Activated CD8-positive, alpha-beta memory T cell treated with anti-CD3 and anti-CD28 coated beads for 36 hours (primary cell): Measurements from ENCODE around the gene LRP4. TPM values are rescaled to one million over a fixed set of nuclear protein-coding genes. Genes with fewer than 3 reads are reported as not detected.
"Not testable (repeated sequence)": the region's sequence is repeated elsewhere in the genome, so short reads cannot be mapped to it uniquely, and the experiment has no call there.

Source experiments
- CTCF ChIA-PET: fragments of 350-600 bp; sonication (Branson Sonifier 250); formaldehyde crosslinking; loops from one replicate; lab custom pipeline; 2021; ENCODE audit warnings: antibody characterized with exemption; lab: Charles Lee
- POLR2A ChIA-PET: fragments of 350-600 bp; sonication (Branson Sonifier 250); formaldehyde crosslinking; loops from one replicate; lab custom pipeline; 2021; ENCODE audit warnings: antibody characterized with exemption; lab: Charles Lee
- total RNA-seq, 2 experiments: library from RNA; stranded (reverse); gene quantifications; one replicate each; pipeline ENCODE4 v1.2.3, GENCODE V29; 2021

Gene LRP4
- total RNA-seq, 2 experiments from 2014 or later = 0.19 to 0.38 TPM

DNA sequence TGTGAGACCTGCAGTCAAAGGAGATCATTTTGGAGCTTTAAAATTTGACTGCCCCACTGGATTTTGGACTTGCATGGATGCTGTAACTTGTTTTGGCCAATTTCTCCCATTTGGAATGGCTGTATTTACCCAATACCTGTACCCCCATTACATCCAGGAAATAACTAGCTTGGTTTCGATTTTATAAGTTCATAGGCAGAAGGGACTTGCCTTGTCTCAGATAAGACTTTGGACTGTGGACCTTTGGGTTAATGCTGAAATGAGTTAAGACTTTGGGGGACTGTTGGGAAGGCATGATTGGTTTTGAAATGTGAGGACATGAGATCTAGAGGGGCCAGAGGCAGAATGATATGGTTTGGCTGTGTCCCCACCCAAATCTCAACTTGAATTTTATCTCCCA, 10.4 kb upstream of the LRP4 start:
- CTCF ChIA-PET = interaction anchor here (1.1 to 1.3 kb wide), 3 partner anchors 14 to 233 kb away, joined by 3 read pairs; no protein-coding TSS in a partner anchor
- POLR2A ChIA-PET = not testable (repeated sequence)

DNA sequence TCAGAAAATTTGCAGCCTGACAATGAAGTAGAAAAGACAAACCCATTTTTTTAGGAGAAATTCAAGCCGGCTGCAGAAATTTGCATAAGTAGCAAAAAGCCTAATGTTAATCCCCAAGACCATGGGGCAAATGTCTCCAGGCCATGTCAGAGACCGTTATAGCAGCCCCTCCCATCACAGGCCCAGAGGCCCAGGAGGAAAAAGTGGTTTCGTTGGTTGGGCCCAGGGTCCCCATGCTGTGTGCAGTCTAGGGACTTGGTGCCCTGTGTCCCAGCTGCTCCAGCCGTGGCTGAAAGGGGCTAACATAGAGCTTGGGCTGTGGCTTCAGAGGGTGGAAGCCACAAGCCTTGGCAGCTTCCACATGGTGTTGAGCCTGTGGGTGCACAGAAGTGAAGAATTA, 9.6 kb upstream of the LRP4 start:
- CTCF ChIA-PET, POLR2A ChIA-PET: not testable (repeated sequence)

DNA sequence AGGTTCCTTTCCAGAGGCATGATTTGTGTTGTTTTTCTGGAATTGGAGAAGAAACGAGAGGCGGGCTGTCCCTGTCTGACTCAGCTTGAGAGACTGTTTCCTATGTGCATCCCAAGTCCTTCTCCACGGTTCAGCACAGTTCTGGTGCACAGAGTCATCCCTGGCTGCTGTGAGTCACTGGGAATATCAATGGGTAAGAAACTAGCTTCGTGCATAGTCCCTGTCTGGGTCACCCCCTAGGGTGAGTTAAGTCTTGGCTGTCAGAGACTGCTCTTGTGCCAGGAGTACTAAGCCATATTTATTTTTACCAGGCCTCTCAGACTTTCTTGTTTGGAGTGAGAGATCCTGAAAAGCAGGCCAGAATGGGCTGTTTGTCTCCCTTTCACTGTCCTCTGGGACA, 2.4 kb upstream of the LRP4 start:
- CTCF ChIA-PET = interaction anchor here (0.6 kb wide), 1 partner anchor 479 kb away, joined by 5 read pairs; no protein-coding TSS in a partner anchor
- POLR2A ChIA-PET = no interaction called here

DNA sequence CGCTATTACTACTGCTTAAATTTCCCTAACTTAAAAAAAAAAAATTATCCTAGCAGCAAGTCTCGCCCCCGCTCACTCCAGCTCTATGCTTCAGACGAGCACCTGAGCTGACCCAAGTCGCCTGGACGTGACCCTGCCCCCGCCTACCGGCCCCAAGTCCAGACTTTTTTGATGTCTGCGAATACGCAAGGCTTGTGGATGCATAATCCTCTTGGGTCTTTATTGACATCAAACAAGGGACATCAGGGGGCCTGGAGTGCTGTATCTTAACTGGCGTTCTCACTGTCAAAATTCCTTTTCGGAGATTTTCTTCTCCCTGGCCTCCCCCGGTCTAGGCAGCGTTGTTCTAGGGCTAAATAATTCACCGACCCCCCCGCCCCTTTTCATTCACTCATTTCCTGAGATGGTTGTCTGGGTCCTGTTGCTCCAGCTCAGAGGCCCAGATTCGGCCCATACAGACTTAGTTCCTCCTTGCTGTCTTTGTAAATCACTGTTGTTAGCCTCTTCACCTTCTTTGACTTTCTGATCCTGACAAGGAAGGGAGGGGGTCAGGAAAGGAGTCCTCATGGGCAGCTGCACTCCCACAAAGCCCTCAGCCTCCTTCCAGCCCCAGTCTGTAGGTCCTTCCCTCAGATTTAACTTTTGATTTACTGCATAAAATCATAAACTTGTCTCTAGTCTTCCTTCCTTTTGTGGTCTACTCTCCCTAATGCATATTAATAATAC, 601 bp upstream of the LRP4 start:
- ChIA-PET CTCF (interaction anchor here (0.6 to 1.9 kb wide), 5 partner anchors 17 to 733 kb away, joined by 3 to 8 read pairs (median 3); partner anchors contain the start of gene CSTPP1), POLR2A (interaction anchor here (0.5 to 0.7 kb wide), 3 partner anchors 8 to 164 kb away, joined by 3 to 5 read pairs (median 4); no protein-coding TSS in a partner anchor)

DNA sequence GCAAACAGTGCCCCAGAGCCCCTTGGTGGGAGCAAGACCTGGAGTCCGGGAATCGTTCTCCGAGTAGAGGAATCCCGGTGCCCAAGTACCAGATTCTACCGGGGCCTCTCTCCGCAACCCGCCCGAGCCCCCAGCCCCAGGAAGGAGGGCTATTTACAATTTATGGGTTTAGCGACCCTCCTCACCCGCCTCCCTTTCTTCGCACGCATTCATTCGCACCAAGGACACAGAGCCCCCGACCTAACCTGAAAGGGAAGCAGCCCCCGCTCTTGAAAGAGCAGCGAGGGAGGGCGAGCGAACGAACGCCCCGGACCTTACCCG, 628 bp downstream of the LRP4 start:
- CTCF ChIA-PET = interaction anchor here (0.9 kb wide), 1 partner anchor 12 kb away, joined by 3 read pairs; no protein-coding TSS in a partner anchor

DNA sequence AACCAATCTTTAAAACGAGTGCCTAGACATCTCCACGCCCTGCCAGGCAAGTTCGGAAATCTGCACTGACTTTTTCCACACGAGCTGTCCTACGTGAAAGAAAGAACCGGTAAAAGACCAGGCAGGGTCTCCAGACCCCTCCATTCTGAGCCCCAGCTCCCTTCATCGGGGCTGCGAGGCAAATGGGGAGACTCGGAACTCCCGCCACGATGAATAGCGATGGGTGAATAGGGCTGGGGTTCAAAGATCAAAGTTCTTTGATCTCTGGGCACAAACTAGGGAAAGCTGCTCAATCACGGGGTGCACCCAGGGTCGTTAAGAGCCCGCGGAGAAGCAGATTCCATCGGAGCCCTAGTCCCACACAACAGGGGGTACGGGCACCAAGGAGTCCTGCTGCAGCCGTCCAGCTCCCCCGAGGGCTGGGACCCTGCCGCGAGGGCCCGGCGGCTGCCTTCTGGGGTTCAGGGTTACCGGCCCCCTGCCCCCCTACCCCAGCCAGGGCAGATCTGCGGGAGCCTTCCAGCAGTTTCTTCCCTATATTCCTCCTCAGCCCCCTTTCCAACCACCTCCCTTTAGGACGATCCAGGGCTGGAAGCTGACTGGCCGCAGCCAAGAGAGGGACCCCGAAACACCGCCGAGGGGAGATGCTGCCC, 1.1 kb downstream of the LRP4 start:
- CTCF ChIA-PET = interaction anchor here (0.9 to 1.9 kb wide), 2 partner anchors 11 to 236 kb away, joined by 3 to 7 read pairs; no protein-coding TSS in a partner anchor
- POLR2A ChIA-PET = interaction anchor here (0.7 kb wide), 1 partner anchor 317 kb away, joined by 4 read pairs; no protein-coding TSS in a partner anchor

More for the DNA sequence above, 628 bp downstream of the LRP4 start:
- POLR2A ChIA-PET = no interaction called here

DNA sequence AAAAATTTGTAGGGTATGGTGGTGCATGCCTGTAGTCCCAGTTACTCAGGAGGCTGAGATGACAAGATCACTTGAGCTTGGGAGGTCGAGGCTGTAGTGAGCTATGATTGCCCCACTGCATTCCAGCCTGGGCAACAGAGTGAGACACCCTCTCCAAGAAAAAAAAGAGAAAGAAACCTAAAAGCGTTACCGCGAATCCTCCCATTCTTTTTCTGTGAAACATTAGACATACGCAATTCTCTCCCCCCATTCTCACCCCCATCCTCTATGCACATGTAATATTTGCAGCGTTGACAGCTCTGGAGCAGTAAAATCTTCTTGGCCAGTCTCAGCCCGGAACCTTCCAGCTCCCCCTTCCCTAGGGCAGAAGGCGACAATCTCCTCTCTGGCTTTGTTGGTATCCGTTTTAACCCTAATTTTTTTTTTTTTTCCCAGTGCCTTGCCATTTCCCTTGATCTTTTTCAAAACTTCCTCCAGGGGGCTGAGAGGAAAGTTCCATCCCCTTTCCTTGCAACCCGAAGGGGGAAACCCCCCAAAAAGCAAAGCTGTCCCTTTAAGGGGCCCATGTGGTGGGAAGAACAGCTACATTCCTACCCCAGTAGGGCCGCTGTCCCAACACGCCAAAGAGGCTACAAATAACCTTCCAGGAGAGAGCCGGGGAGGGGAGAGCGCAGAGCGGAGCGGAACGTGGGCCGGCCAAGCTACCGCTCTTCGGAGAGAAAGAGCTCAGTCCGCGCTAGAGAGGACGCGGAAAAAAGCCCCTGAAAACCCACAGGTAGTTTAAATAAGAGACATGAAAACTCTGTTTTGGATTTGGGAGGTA, 1.9 kb downstream of the LRP4 start:
- ChIA-PET POLR2A (interaction anchor here (0.7 kb wide), 2 partner anchors 317 to 851 kb away, joined by 4 to 5 read pairs; partner anchors contain the start of gene FNBP4), CTCF (interaction anchor here (0.9 to 1.9 kb wide), 2 partner anchors 10 to 236 kb away, joined by 3 to 7 read pairs; no protein-coding TSS in a partner anchor)

DNA sequence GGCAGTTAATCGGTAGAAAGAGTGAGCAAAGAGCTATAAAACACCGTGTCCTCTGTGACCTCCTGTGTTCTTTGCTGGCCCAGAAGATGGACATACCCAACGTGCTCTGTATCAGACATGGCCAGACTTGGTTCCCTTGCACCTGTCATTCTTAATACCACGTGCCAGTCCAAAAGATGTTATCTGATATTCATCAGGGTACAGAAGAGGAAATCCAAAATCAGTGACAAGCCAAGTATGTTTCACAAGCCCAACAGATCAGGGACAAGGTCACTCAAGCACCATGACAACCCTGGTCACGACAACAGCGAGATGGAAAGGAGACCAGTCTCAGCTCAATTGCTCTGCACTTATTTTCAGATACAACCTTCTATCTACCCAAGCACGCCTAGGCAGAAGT, 3.4 kb downstream of the LRP4 start:
- POLR2A ChIA-PET = no interaction called here
- CTCF ChIA-PET = interaction anchor here (0.8 to 1.0 kb wide), 2 partner anchors 12 to 14 kb away, joined by 3 read pairs; no protein-coding TSS in a partner anchor

DNA sequence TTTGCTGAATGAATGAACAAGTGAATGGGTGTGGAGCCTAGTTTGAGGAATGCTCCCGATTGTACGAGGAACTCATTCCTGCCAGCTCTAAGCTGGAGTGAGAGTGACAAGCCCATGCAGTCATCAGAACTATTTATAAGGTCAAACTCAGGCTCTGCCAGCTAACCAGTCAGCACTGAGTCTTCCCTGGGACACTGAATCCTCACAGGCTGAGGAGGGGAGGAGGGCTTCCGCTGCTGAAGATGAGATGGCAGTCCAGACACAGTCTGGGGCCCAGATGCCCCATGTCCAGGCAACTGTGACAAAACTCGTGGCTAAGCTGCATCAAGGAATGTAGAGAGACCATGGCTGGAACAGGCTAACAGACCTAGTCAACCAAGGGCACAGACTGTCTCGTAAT, 4.0 kb downstream of the LRP4 start:
- ChIA-PET CTCF (interaction anchor here (0.8 to 1.0 kb wide), 2 partner anchors 11 to 14 kb away, joined by 3 read pairs; no protein-coding TSS in a partner anchor), POLR2A (no interaction called here)

DNA sequence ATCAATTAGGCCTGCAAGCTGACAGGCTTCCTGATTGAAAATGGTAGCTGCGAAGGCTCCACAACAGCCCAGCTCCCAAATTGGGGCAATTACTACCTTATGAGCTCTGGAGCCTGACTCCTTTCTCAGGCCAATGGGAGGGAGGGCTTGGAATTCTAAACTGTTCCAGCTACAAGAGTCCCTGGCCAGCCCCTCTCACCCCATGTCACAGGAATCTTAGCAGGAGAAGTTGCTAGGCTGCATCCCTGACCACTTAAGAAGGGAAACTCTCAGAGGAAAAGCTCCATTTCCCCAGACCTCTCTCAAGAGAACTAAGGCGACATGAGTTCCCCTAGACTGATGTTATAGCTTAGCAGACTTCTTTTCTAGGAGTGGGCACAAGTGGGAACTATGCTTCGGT, 4.9 kb downstream of the LRP4 start:
- POLR2A ChIA-PET = no interaction called here
- CTCF ChIA-PET = no interaction called here

DNA sequence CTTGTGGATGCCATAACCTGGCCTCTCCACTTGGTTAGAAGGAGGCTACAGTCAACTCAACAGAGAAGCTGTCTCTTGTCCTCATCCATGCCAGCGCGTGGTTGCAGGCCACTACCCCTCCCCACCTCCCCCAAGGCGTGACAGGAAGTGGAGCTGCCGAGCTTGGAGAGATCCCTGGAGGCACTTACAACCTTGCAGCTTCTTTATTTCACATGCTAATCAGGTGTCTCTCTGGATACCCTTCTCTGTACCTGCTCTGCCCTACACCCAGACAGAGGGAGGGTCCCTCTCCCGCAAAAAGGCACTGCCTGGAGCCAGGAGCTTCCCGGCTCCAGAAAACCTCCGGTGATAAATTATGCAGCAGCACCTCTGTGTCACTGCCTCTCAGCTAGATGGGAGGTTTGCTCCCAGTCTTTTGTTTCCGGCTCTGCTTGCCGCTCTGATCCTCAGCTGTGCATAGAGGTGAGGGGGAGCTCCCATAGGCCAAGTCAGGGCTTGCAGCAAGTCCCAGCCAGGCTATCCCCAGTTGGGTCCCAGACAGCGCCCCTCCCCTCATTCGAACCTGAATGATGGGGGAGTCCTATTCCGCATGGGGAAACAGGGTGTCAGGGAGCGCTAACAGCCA, 5.7 kb downstream of the LRP4 start:
- CTCF ChIA-PET = interaction anchor here (1.4 kb wide), 1 partner anchor 248 kb away, joined by 3 read pairs; no protein-coding TSS in a partner anchor
- POLR2A ChIA-PET = no interaction called here

DNA sequence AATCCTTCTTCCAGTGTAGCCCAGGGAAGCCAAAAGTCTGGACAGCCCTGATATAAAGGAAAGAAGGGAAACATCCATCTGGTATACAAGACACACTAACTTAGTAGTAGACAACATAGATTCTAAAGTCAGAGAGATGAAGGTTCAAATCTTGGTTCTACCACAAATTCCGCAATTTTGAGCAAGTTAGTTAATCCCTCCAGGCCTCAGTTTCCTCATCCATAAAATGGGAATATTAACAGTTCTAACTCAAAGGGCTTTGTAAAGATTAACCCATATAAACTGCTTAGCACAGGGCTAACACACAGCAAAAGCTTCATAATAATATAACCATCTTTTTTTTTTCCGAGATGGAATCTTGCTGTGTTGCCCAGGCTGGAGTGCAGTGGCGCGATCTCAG, 10.7 kb downstream of the LRP4 start:
- POLR2A ChIA-PET = no interaction called here

DNA sequence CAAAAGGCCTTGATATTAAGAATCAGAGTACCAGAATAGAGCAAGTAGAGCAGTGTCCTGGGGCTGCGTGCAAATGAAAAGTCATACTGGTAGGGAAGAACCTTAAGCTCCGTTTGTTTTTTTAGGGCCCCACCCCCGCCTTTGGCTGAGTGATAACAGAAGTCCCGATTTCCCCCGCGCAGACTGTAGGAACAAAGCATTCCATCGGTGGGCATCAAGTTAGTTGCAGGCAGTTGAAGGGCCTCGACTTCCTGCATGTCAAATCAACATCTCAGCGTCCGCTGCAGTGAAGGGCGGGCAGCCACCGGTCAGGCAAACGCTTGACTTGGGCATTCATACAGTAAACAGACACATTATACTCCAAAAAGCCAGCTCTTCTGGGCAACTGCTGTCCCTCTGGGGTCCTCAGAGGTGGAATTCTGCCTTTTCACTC, 11.7 kb downstream of the LRP4 start:
- POLR2A ChIA-PET = no interaction called here
- CTCF ChIA-PET = interaction anchor here (0.6 to 1.8 kb wide), 3 partner anchors 11 to 247 kb away, joined by 3 to 9 read pairs (median 3); no protein-coding TSS in a partner anchor

More for the DNA sequence above, 10.7 kb downstream of the LRP4 start:
- CTCF ChIA-PET = interaction anchor here (0.6 to 1.8 kb wide), 2 partner anchors 226 to 245 kb away, joined by 3 to 9 read pairs; no protein-coding TSS in a partner anchor

DNA sequence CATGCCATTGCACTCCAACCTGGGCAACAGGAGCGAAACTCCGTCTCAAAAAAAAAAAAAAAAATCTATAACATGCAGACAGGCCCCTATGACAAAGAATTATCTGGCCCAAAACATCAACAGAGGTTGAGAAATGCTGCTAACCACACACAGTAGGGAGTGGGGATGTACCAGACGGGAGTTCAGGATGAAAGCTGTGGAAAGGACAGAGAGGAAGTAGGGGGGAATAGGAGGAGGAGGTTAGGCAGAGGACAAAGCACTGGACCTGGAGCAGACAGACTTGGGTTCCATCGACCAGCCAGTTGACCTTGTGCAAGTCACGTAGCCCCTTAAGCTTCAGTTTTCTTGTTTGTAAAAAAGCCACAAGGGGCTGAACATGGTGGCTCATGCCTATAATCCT, 12.5 kb downstream of the LRP4 start:
- POLR2A ChIA-PET = no interaction called here

DNA sequence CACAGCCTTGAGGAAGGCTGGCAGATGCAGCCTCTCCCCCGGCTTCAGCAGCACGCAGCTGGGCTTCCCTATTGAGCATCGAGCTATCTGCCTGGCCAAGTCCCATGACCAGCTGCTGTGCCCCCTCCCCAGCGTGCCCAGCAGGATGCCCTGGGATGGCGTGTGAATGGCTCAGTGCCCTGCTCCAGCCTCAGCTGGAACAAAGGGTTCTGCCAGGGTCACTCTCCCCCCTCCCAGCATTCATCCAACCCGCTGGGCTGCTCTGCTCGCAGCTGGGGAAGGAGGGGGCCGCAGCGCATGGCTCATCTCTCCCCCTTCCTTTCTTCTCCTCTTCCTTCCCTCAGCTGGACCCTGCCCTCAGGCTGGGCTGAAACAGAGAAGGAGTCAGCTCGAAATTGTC, 14.5 kb downstream of the LRP4 start:
- POLR2A ChIA-PET = no interaction called here
- CTCF ChIA-PET = no interaction called here

More for the DNA sequence above, 12.5 kb downstream of the LRP4 start:
- CTCF ChIA-PET = interaction anchor here (1.0 kb wide), 1 partner anchor 11 kb away, joined by 3 read pairs; no protein-coding TSS in a partner anchor

DNA sequence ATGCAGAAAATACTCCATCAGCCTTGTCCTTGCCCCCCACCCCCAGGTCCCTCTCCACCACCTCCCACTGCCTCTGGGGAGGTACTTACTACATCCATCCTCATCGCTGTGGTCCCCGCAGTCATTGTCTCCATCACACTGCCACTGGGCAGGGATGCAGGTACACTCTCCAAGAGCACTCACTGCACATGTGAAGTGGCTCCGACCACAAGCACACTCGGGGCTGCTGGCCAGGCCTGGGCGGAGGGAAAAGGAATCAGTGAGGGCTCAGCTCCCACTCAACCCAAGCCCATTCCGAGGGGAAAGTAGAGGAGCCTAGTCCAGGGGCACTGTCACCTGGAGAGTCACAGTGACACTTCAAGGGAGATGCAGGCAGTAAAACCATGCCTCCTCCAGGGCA, 15.7 kb downstream of the LRP4 start:
- CTCF ChIA-PET = interaction anchor here (0.6 to 0.7 kb wide), 2 partner anchors 12 to 50 kb away, joined by 3 read pairs; no protein-coding TSS in a partner anchor
- POLR2A ChIA-PET = no interaction called here

DNA sequence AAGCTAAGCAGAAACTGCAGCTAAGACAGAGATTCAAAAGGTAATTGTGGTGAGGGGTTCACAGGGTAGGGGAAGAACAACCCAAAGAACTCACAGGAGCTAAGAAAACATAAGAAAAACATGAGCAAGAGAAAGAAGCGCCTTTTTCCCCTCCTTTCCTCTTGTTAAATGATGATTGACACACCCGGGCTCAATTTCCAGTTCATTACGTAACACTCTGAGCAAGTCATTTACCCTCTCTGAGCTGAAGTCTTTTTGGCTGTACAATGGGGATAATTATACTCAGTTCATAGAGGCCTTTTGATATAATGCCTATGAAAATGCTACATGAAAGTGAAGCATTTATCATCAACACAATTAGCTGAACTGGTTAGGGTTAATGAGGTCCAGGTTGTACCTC, 17.2 kb downstream of the LRP4 start:
- ChIA-PET POLR2A (no interaction called here), CTCF (no interaction called here)

DNA sequence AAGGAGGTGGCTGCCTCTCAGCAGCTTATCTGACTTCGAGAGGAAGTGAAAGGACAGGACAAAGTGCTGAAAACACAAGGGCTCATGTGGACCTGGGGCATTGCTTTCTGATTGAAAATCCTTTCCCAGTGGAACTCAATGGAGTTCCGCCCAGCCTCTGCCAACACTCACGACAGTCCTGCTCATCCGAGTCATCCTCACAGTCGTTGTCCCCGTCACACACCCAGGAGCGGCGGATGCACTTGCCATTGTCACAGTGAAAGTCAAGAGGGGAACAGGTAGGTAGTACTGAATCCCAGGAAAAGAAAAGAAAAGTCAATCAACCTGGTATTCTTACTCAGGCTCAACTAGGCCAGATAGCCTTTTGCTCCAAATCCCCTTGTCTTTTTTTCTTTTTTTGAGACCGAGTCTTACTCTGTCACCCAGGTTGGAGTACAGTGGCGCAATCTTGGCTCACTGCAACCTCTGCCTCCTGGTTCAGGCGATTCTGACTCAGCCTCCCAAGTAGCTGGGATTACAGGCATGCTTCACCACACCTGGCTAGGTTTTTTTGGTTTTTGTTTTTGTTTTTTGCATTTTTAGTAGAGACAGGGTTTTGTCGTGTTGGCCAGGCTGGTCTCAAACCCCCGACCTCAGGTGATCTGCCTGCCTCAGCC, 18.1 kb downstream of the LRP4 start:
- ChIA-PET CTCF (no interaction called here), POLR2A (no interaction called here)
